ENCODE results near the gene ZNF362.
"Not testable (repeated sequence)": the region's sequence is repeated elsewhere in the genome, so short reads cannot be mapped to it uniquely, and the experiment has no call there.

The ZNF362 gene

DNA sequence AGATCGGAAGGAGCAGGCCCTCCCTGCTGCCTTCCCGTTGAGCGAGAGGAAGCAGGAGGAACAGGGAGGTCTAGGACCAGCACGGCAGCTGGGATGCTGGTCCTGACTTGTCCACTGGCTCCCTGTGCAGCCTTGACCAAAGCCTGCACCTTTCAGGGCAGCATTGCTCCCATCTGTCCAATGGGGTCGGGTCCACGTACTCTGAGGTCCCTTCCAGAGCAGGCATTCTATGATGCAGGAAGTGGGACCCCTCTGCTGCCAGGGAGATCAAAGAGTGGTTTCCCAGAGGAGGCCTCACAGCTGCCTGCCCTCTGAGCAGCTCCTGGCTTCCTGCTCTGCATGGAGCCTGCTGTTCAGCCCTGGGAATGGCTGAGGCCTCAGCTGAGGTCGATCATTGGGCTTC, 21.7 kb upstream of the ZNF362 start:
- H3K36me3 ChIP-seq (ENCODE audit: insufficient read depth, low read length) = no peaks in the 10 kb centered on the region
- H3K27me3 ChIP-seq (ENCODE audit: insufficient read depth, low read length) = no peaks in the 10 kb centered on the region
- H3K4me1 ChIP-seq (ENCODE audit: insufficient read depth, low read length) = peaks cover 4% of the 10 kb centered on the region
- H3K9me3 ChIP-seq (ENCODE audit: low read length) = no peaks in the 10 kb centered on the region
- H3K4me3 ChIP-seq (ENCODE audit: low read length) = no peak overlapping the region
- H2AFZ ChIP-seq (ENCODE audit: low read depth, low read length) = no peak overlapping the region

DNA sequence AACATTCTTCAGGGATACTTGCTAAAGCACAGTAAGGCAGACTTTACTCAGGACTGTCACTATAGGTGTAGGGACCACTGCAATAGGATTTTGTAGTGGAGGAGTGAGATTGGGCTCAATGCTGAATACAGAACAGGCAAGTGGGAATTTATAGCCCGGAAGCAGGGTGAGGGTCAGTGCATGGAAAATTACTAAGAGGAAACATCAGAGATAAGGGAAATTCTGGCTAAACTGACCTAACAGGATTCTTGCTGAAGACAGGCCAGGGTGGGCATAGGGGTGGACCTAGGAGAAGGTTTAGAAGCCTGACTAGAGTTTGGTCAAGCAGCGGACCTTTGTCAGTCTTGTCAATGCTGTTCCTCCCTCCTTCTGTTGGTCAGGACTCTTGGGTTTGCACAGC, 20.8 kb upstream of the ZNF362 start:
- Histone ChIP-seq H3K4me3 (ENCODE audit: low read length) (no peak overlapping the region), H3K4me1 (ENCODE audit: insufficient read depth, low read length) (peaks cover 4% of the 10 kb centered on the region), H2AFZ (ENCODE audit: low read depth, low read length) (no peak overlapping the region), H3K9me3 (ENCODE audit: low read length) (no peaks in the 10 kb centered on the region), H3K36me3 (ENCODE audit: insufficient read depth, low read length) (no peaks in the 10 kb centered on the region), H3K27me3 (ENCODE audit: insufficient read depth, low read length) (no peaks in the 10 kb centered on the region)

DNA sequence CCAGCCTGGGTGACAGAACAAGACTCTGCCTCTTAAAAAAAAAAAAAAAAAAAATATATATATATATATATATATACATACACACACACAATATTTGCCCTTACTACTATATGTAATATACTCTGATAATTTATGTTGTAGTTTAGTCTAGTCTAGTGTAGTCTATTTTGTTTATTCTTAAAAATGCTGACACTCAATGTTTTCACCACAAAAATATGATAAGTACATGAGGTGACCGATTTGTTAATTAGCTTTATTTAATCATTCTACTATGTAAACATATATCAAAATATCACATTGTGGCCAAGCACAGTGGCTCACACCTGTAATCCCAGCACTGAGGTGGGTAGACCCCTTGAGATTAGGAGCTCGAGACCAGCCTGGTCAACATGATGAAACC, 19.8 kb upstream of the ZNF362 start:
- Histone ChIP-seq H3K4me1 (ENCODE audit: insufficient read depth, low read length) (peaks cover 4% of the 10 kb centered on the region), H3K36me3 (ENCODE audit: insufficient read depth, low read length) (no peaks in the 10 kb centered on the region), H2AFZ (ENCODE audit: low read depth, low read length) (no peak overlapping the region), H3K4me3 (ENCODE audit: low read length) (no peak overlapping the region), H3K9me3 (ENCODE audit: low read length) (no peaks in the 10 kb centered on the region), H3K27me3 (ENCODE audit: insufficient read depth, low read length) (no peaks in the 10 kb centered on the region)

DNA sequence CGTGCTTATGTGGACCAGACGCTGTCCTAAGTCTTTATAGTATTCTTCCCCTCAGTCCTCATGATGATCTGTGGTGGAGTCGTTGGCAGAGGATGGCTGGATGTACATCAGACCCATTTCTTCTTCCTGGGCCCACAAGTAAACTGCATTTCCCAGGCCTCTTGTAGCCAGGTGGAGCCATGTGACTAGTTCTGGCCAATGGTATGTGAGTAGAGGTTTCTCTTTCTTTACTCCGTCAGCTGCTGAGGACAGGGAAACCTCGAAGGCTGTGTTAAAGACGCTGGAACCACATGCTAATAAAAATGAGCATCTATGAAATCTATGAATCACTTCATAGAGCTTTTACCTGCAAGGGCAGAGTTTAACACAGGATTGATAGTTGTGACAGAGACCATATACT, 18.7 kb upstream of the ZNF362 start:
- H3K36me3 ChIP-seq (ENCODE audit: insufficient read depth, low read length) = no peaks in the 10 kb centered on the region

DNA sequence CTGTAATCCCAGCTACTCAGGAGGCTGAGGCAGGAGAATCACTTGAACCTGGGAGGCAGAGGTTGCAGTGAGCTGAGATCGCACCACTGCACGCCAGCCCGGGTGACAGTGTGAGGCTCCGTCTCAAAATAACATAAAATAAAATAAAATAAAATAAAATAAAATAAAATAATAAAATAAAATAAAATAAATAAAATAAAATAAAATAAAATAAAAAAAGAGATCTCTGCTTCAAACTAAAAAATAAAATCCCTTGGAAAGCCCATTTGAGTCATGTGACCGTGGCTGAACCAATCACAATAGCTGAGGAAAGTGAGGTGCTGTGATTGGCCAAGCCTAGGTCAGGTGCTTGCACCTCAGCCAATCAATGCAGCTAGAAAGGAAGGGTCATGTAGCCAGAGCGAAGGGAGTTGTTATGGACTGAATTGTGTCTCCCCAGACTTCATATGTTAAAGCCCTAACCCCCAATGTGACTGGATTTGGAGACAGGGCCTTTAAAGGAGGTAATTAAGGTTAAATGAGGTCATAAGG, 18.0 kb upstream of the ZNF362 start:
- H3K27me3 ChIP-seq (ENCODE audit: insufficient read depth, low read length); H3K9me3 ChIP-seq (ENCODE audit: low read length); H3K4me3 ChIP-seq (ENCODE audit: low read length); H2AFZ ChIP-seq (ENCODE audit: low read depth, low read length); H3K36me3 ChIP-seq (ENCODE audit: insufficient read depth, low read length); H3K4me1 ChIP-seq (ENCODE audit: insufficient read depth, low read length): not testable (repeated sequence)

More for the DNA sequence above, 18.7 kb upstream of the ZNF362 start:
- Histone ChIP-seq H2AFZ (ENCODE audit: low read depth, low read length) (no peak overlapping the region), H3K4me1 (ENCODE audit: insufficient read depth, low read length) (peaks cover 4% of the 10 kb centered on the region), H3K4me3 (ENCODE audit: low read length) (no peak overlapping the region), H3K27me3 (ENCODE audit: insufficient read depth, low read length) (no peaks in the 10 kb centered on the region), H3K9me3 (ENCODE audit: low read length) (no peaks in the 10 kb centered on the region)

DNA sequence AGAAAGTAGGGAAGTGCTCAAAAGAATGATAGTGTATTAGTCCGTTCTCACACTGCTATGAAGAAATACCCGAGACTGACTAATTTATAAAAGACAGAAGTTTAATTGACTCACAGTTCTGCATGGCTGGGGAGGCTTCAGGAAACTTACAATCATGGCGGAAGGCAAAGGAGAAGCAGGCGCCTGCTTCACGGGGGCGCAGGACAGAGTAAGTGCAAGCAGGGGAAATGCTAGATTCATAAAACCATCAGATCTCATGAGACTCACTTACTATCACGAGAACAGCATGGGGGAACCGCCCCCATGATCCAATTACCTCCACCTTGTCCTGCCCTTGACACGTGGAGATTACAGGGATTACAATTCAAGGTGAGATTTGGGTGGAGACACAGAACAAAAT, 16.9 kb upstream of the ZNF362 start:
- H2AFZ ChIP-seq (ENCODE audit: low read depth, low read length); H3K27me3 ChIP-seq (ENCODE audit: insufficient read depth, low read length): not testable (repeated sequence)

DNA sequence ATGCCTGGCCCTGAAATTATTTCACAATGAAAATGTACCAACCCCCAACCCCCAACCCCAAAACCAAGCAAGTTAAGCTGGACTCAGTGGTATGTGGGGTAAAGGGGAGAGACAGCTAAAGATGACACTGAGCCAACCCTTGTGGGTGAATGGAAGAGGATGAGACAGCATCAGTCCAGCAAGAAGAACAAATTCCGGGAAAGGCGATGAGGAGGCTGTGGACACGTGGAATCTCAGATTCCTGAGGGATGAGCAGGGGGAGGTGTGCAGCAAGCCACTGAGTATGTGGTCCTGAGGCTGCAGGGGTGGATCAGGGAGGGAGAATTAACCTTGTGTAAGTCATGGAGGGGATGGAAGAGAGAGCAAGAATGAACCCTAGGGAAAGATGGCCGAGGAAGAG, 14.4 kb upstream of the ZNF362 start:
- H3K27me3 ChIP-seq (ENCODE audit: insufficient read depth, low read length) = no peaks in the 10 kb centered on the region
- H2AFZ ChIP-seq (ENCODE audit: low read depth, low read length) = no peak overlapping the region
- H3K4me1 ChIP-seq (ENCODE audit: insufficient read depth, low read length) = no peaks in the 10 kb centered on the region
- H3K36me3 ChIP-seq (ENCODE audit: insufficient read depth, low read length) = no peaks in the 10 kb centered on the region
- no peaks in the 10 kb centered on the region for H3K9me3 ChIP-seq (ENCODE audit: low read length)
- no peak overlapping the region for H3K4me3 ChIP-seq (ENCODE audit: low read length)

More for the DNA sequence above, 16.9 kb upstream of the ZNF362 start:
- not testable (repeated sequence) for H3K36me3 ChIP-seq (ENCODE audit: insufficient read depth, low read length); H3K4me1 ChIP-seq (ENCODE audit: insufficient read depth, low read length); H3K9me3 ChIP-seq (ENCODE audit: low read length); H3K4me3 ChIP-seq (ENCODE audit: low read length)

DNA sequence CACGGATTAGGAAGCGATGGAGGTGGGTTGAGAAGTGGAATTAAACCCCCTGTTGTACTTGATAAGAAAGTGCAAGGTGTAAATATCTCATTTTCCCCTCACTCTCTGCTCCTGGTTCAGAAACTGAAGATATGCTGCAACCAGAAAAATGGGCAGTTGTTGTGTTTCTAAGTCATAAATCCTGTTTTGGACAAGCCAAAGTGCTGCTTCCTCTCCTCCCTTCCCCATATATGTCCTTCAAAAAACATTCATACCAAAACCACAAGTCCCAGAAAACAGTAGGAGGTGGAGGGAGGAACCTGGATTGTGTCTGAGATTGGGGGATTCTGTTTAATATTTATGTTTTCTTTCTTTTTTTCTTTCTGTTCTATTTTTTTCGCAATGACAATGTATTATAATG, 13.6 kb upstream of the ZNF362 start:
- Histone ChIP-seq H3K4me1 (ENCODE audit: insufficient read depth, low read length) (no peaks in the 10 kb centered on the region), H3K36me3 (ENCODE audit: insufficient read depth, low read length) (no peaks in the 10 kb centered on the region), H3K9me3 (ENCODE audit: low read length) (no peaks in the 10 kb centered on the region), H2AFZ (ENCODE audit: low read depth, low read length) (no peak overlapping the region), H3K4me3 (ENCODE audit: low read length) (no peak overlapping the region), H3K27me3 (ENCODE audit: insufficient read depth, low read length) (no peaks in the 10 kb centered on the region)

DNA sequence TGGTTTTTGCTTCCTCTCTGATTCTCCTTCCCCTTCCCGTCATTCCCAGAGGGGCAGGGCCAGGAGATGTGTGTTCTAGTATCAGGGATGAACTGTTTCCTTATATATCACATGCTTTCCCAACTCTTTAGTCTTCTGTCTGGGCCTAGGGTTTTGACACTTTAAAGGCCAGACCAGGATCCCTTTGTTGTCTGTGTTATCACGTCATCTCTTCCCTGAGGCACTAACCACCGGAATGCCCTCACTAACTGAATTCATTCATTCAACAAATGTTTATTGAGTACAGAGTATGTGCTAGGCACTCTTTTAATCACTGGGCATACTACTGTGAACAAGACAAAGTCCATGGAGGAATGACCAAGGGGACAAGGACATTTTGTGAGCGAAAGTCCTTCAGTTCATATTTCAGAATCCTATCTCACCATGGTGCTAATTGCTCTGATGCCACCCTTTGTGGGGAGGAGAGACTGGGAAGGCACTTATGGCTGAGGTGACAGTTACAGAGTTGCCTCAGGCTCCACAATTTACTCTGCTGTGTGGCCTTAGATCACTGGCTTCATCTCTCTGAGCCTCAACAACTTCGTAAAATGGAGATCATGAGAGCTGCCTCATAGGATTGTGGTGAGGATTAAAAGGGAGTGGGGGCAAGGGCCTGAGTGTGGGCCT, 12.0 kb upstream of the ZNF362 start:
- H3K9me3 ChIP-seq (ENCODE audit: low read length) = no peaks in the 10 kb centered on the region

DNA sequence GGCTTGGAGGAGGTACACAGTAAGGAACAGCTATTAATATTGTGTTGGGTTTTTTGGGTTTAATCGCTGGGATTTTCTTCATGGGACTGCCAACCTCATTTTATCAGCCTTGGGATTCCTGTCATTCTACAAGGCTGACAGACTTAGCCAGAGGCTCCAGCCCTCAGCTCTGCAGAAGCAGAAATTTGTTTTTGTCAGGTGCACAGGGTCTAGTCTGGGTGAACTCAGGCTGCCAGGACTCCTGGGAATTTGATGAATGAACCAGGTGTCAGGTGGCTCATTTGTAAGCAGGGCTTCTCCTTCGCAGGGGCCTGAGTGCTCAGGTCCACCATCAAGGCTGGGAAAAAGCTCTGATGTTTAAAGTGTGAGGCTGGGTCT, 11.5 kb upstream of the ZNF362 start:
- Histone ChIP-seq H3K27me3 (ENCODE audit: insufficient read depth, low read length) (peaks cover 3% of the 10 kb centered on the region), H3K36me3 (ENCODE audit: insufficient read depth, low read length) (no peaks in the 10 kb centered on the region), H3K9me3 (ENCODE audit: low read length) (no peaks in the 10 kb centered on the region), H2AFZ (ENCODE audit: low read depth, low read length) (no peak overlapping the region), H3K4me1 (ENCODE audit: insufficient read depth, low read length) (no peaks in the 10 kb centered on the region), H3K4me3 (ENCODE audit: low read length) (no peak overlapping the region)

More for the DNA sequence above, 12.0 kb upstream of the ZNF362 start:
- no peak overlapping the region for H2AFZ ChIP-seq (ENCODE audit: low read depth, low read length)
- no peak overlapping the region for H3K4me3 ChIP-seq (ENCODE audit: low read length)
- H3K4me1 ChIP-seq (ENCODE audit: insufficient read depth, low read length) = no peaks in the 10 kb centered on the region
- H3K27me3 ChIP-seq (ENCODE audit: insufficient read depth, low read length) = peaks cover 3% of the 10 kb centered on the region
- H3K36me3 ChIP-seq (ENCODE audit: insufficient read depth, low read length) = no peaks in the 10 kb centered on the region

DNA sequence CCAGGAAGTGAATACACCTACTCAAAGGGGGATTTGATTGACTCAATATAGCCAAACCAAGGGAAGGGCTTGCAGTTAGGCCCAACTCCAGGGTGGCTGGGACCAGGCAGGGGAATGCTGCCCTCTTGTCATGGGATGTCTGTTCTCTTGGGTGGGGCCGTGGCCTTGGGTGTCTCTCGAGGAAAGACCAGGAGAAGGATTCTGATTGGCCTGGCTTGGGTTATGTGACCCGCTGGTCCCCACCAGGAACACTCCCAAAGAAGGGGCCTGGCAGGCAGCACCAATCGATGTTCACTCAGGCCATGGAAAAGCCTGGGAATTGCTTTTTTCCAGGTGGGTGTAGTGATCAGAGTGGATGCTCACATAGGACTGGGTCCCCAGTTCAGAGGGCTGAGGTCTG, 10.1 kb upstream of the ZNF362 start:
- Histone ChIP-seq H3K27me3 (ENCODE audit: insufficient read depth, low read length) (peaks cover 3% of the 10 kb centered on the region), H3K36me3 (ENCODE audit: insufficient read depth, low read length) (no peaks in the 10 kb centered on the region), H3K4me1 (ENCODE audit: insufficient read depth, low read length) (no peaks in the 10 kb centered on the region), H3K9me3 (ENCODE audit: low read length) (no peaks in the 10 kb centered on the region), H3K4me3 (ENCODE audit: low read length) (no peak overlapping the region), H2AFZ (ENCODE audit: low read depth, low read length) (no peak overlapping the region)

DNA sequence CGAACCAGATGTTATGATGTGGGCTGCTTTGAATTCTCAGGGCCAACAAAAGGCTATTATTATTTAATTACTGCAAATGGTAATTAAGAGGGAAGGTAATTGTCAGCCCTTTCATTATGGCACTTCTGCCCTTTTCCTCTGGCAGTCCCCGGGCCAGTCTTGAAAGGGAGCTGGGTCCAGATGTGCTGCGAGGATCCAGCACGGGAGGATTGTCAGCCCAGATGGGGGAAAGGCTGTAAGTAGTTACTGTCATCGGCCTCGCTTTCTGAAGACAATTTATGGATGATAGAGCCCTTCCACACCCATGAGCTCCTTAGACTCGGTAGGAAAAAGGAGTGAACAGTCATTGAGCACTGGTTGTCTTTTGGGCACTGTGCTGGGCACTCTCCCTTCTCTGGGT, 8.7 kb upstream of the ZNF362 start:
- H3K36me3 ChIP-seq (ENCODE audit: insufficient read depth, low read length) = no peaks in the 10 kb centered on the region
- no peaks in the 10 kb centered on the region for H3K9me3 ChIP-seq (ENCODE audit: low read length)
- no peaks in the 10 kb centered on the region for H3K4me1 ChIP-seq (ENCODE audit: insufficient read depth, low read length)
- no peak overlapping the region for H3K4me3 ChIP-seq (ENCODE audit: low read length)
- H3K27me3 ChIP-seq (ENCODE audit: insufficient read depth, low read length) = peaks cover 3% of the 10 kb centered on the region
- no peak overlapping the region for H2AFZ ChIP-seq (ENCODE audit: low read depth, low read length)

DNA sequence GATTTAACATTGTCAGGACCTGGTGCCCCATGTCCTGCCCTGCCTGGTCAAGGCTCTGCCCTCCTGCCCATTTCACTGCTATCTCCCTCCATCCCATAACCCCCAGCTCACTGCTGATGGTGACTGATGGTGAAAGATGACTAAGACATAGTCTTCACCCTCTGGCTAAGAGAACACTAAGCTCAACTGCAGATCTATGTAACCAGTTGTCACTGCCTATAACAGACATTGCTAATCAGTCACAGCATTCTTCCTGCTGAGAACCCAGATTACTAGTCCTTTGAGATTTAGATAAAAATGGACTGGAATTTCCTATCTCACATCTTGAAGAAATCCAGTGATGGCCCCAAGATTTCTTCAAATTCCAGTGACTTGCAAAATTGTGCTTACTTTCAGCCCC, 8.0 kb upstream of the ZNF362 start:
- H3K4me1 ChIP-seq (ENCODE audit: insufficient read depth, low read length) = no peaks in the 10 kb centered on the region
- H2AFZ ChIP-seq (ENCODE audit: low read depth, low read length) = no peak overlapping the region
- H3K27me3 ChIP-seq (ENCODE audit: insufficient read depth, low read length) = peaks cover 3% of the 10 kb centered on the region
- no peaks in the 10 kb centered on the region for H3K9me3 ChIP-seq (ENCODE audit: low read length)
- H3K4me3 ChIP-seq (ENCODE audit: low read length) = no peak overlapping the region
- no peaks in the 10 kb centered on the region for H3K36me3 ChIP-seq (ENCODE audit: insufficient read depth, low read length)

DNA sequence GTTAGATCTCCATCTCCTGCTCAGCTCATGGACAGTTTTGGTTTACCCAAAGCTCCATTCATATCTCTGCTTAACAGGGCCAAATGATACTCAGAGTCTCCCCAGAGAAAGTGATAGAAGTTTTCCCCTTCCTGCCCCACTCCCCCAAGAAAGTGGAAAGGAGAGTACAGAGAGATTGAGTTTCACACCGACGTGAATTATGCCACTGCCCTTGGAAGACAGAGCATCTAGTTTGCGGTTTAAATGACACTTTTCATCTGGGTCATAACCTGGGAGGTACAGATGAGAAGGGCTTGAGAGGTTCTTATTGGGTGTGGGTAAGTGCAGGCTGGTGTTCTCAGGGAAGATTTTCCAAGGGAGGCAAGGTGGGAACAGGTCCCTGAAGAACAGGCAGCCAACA, 6.9 kb upstream of the ZNF362 start:
- no peaks in the 10 kb centered on the region for H3K4me1 ChIP-seq (ENCODE audit: insufficient read depth, low read length)
- H3K4me3 ChIP-seq (ENCODE audit: low read length) = no peak overlapping the region
- H3K27me3 ChIP-seq (ENCODE audit: insufficient read depth, low read length) = peaks cover 3% of the 10 kb centered on the region
- no peaks in the 10 kb centered on the region for H3K36me3 ChIP-seq (ENCODE audit: insufficient read depth, low read length)
- no peaks in the 10 kb centered on the region for H3K9me3 ChIP-seq (ENCODE audit: low read length)
- H2AFZ ChIP-seq (ENCODE audit: low read depth, low read length) = no peak overlapping the region

Data from neuron (in vitro differentiated cells).